ENCODE results near the gene PM20D1. TPM values are rescaled to one million over a fixed set of nuclear protein-coding genes. Genes with fewer than 3 reads are reported as not detected.
"Not testable (repeated sequence)": the region's sequence is repeated elsewhere in the genome, so short reads cannot be mapped to it uniquely, and the experiment has no call there.

The PM20D1 gene, protein sequence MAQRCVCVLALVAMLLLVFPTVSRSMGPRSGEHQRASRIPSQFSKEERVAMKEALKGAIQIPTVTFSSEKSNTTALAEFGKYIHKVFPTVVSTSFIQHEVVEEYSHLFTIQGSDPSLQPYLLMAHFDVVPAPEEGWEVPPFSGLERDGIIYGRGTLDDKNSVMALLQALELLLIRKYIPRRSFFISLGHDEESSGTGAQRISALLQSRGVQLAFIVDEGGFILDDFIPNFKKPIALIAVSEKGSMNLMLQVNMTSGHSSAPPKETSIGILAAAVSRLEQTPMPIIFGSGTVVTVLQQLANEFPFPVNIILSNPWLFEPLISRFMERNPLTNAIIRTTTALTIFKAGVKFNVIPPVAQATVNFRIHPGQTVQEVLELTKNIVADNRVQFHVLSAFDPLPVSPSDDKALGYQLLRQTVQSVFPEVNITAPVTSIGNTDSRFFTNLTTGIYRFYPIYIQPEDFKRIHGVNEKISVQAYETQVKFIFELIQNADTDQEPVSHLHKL
- total RNA-seq: under 1 TPM in 2 of 6 donors, not detected in 4; 0.34 to 0.47 TPM

DNA sequence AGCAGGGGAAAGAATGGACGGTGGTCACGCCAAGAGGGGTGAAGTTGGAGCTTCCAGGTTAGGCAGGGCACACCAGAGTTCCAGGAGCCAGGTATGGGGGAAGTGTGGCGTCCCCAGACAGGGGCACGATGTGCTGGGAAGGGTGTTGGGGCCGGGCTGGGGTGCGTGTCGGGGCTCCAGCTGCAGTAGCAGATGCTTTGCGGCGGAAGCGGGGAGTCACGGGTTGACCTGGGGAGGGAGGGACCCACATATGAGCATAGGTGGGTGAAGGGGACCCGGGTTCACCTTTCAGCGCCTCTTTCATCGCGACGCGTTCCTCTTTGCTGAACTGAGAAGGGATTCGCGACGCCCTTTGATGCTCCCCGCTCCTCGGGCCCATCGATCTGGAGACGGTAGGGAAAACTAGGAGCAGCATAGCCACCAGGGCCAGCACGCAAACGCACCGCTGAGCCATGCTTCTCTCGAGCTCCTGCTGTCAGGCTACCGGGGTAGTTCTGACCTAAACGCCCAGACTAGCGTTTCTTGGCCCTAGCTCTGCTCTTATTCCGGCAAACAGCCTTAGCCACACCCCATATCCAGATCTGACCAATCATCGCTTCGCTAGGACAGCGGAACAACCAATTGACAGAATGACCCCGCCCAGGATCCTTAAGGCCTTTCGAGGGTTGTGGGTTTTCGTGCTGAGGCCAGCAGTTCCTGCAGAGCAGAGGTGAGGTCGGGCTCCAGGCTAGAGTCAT, at the start of gene PM20D1:
Gene PM20D1, minus strand, starts transcription at position 514 of the 737 bp plus-strand sequence. Its CDS starts 60 bp downstream, at position 454.
- Histone ChIP-seq H3K36me3 (no peaks in the 10 kb centered on the region), H3K4me3 (peak within 1 kb of the TSS; percentile 0 to 50 (median 43)), H3K4me1 (peaks cover 0 to 11% (median 0%) of the 10 kb centered on the region in 4 donors), H3K9me3 (peaks cover 0 to 4% (median 0%) of the 10 kb centered on the region in 4 donors), H3K27ac (peak within 1 kb of the TSS in 2 of 4 donors; percentile 24 to 32), H3K27me3 (no peaks in the 10 kb centered on the region)
- TF ChIP-seq EP300 (IDR thresholded peaks at IDR 0.05) (no peak), POLR2AphosphoS5 (IDR thresholded peaks at IDR 0.05) (peak in 1 of 2 donors; percentile 88), POLR2A (IDR thresholded peaks at IDR 0.05) (peak in 1 of 4 donors; percentile 51)
- TF ChIP-seq, protein P1, sequence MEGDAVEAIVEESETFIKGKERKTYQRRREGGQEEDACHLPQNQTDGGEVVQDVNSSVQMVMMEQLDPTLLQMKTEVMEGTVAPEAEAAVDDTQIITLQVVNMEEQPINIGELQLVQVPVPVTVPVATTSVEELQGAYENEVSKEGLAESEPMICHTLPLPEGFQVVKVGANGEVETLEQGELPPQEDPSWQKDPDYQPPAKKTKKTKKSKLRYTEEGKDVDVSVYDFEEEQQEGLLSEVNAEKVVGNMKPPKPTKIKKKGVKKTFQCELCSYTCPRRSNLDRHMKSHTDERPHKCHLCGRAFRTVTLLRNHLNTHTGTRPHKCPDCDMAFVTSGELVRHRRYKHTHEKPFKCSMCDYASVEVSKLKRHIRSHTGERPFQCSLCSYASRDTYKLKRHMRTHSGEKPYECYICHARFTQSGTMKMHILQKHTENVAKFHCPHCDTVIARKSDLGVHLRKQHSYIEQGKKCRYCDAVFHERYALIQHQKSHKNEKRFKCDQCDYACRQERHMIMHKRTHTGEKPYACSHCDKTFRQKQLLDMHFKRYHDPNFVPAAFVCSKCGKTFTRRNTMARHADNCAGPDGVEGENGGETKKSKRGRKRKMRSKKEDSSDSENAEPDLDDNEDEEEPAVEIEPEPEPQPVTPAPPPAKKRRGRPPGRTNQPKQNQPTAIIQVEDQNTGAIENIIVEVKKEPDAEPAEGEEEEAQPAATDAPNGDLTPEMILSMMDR (IDR thresholded peaks at IDR 0.05): no peak
- 23 to 71% methylated on average over 31 to 39 of the region's 39 CpGs for WGBS, 2 donors
- DNase-seq (peak; percentile 62 to 92), ATAC-seq (ENCODE audit: low FRiP score in 2 of 2) (peak; percentile 92 to 99)

DNA sequence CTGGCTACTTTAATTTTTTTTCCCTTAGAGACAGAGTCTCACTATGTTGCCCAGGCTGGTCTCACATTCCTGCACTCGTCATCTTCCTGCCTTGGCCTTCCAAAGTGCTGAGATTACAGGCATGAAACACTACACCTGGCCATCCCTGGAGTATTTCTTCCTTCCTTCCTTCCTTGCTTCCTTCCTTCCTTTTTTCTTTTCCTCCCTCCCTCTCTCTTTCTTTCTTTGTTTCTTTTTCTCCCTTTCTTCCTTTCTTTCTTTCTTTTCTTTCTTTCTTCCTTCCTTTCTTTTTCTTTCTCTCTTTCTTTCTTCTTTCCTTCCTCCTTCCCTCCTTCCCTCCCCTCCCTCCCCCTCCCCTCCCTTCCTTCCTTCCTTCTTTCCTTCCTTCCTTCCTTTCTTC, 46.4 kb upstream of the PM20D1 start:
- no peaks in the 10 kb centered on the region for H3K36me3 ChIP-seq
- no peaks in the 10 kb centered on the region for H3K4me1 ChIP-seq
- H3K4me3 ChIP-seq: no peak overlapping the region
- peaks cover 0 to 7% (median 0%) of the 10 kb centered on the region in 4 donors for H3K9me3 ChIP-seq
- no peak overlapping the region for H3K27ac ChIP-seq
- TF ChIP-seq POLR2A (IDR thresholded peaks at IDR 0.05): no peak
- no peak for TF ChIP-seq EP300 (IDR thresholded peaks at IDR 0.05)
- no peaks in the 10 kb centered on the region for H3K27me3 ChIP-seq
- 80 to 86% methylated on average over 1 of the region's 1 CpG for WGBS, 2 donors
- ATAC-seq (ENCODE audit: low FRiP score in 2 of 2) (no peak), DNase-seq (no peak)

DNA sequence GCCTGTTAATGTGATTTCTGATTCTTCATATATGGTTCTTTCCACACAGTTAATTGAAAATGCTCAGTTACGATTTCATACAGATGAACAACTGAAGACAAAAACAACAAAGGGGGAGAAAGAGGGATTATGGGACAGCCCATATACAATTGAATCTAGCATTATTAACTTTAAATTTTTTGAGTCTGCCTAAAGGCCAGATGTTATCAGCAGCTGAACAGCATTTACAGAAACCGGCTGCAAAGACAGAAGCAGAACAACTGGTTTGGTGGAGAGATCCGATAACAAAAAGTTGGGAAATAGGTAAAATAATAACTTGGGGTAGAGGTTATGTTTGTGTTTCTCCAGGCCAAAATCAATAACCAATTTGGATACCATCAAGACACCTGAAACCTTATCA, 44.2 kb upstream of the PM20D1 start:
- not testable (repeated sequence) for H3K4me3 ChIP-seq; ATAC-seq (ENCODE audit: low FRiP score in 2 of 2); H3K9me3 ChIP-seq; H3K4me1 ChIP-seq; H3K27ac ChIP-seq; H3K27me3 ChIP-seq; H3K36me3 ChIP-seq; DNase-seq
- WGBS, 2 donors: 80 to 91% methylated on average over 3 of the region's 3 CpGs

DNA sequence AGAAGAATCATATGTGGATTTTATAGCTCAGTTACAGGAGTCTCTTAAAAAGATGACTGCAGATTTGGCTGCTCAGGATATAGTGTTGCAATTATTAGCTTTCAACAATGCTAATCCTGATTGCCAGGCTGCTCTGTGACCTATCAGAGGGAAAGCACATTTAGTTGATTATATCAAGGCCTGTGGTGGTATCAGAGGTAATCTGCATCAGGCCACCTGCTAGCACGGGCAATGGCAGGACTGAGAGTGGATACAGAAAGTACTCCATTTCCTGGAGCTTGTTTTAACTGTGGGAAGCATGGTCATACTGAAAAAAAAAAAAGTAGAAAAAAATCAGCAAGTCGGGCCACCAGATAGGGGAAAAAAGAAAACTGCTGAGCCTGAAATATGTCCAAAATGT, 42.2 kb upstream of the PM20D1 start:
- H3K27ac ChIP-seq; ATAC-seq (ENCODE audit: low FRiP score in 2 of 2); H3K27me3 ChIP-seq; DNase-seq; H3K4me1 ChIP-seq; H3K36me3 ChIP-seq; H3K4me3 ChIP-seq; H3K9me3 ChIP-seq: not testable (repeated sequence)
- WGBS, 2 donors: 32 to 53% methylated on average over 2 of the region's 2 CpGs

DNA sequence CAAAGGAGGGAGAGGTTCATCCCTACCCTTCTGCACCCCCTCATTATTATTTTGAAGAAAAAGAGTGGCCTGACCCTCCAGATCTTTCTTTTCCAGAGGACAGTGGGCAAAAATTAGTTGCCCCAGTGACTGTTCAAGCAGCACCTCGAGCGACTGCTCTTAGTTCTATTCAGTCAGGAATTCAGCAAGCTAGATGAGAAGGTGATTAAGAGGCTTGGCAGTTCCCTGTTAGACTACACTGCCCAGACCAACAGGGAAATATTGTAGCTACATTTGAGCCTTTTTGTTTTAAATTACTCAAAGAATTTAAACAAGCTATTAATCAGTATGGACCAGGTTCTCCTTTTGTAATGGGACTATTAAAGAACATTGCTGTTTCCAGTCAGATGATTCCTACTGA, 41.5 kb upstream of the PM20D1 start:
- not testable (repeated sequence) for H3K27ac ChIP-seq; H3K4me3 ChIP-seq; H3K9me3 ChIP-seq; ATAC-seq (ENCODE audit: low FRiP score in 2 of 2); H3K36me3 ChIP-seq; H3K4me1 ChIP-seq; DNase-seq; H3K27me3 ChIP-seq
- WGBS, 2 donors: 80 to 83% methylated on average over 2 of the region's 2 CpGs

DNA sequence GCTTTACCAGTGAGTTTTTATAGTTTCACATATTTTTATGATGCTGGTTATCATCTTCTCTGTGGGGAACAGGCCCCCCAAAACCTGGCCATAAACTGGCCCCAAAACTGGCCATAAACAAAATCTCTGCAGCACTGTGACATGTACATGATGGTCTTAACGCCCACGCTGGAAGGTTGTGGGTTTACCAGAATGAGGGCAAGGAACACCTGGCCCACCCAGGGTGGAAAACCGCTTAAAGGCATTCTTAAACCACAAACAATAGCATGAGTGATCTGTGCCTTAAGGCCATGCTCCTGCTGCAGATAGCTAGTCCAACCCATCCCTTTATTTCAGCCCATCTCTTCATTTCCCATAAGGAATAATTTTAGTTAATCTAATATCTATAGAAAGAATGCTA, 40.7 kb upstream of the PM20D1 start:
- DNase-seq; H3K9me3 ChIP-seq; H3K4me3 ChIP-seq; H3K27ac ChIP-seq; H3K4me1 ChIP-seq; H3K27me3 ChIP-seq; ATAC-seq (ENCODE audit: low FRiP score in 2 of 2); H3K36me3 ChIP-seq: not testable (repeated sequence)
- WGBS, 2 donors: 87 to 93% methylated on average over 3 of the region's 3 CpGs

DNA sequence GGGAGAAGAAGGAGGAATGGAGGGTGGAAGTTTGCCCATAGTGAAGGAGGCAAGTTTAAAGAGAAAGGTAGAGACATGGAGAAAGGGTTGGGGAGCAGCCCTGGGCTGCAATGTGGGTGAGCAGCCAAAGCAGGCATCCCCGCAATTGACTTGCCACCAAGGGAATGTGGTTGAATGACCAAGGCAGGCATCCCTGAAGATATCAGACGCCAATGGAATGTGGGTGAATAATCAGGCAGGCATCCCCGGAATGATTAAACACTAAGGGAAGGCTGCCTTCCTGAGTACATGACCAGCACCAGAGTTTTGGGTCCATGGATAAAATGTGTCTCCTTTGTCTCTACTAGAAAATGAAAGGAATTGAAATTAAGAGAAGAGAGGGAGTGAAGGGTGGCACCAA, 39.8 kb upstream of the PM20D1 start:
- not testable (repeated sequence) for ATAC-seq (ENCODE audit: low FRiP score in 2 of 2); H3K27me3 ChIP-seq; H3K9me3 ChIP-seq; DNase-seq; H3K36me3 ChIP-seq; H3K27ac ChIP-seq; H3K4me3 ChIP-seq; H3K4me1 ChIP-seq
- WGBS, 2 donors: 73 to 79% methylated on average over 3 of the region's 3 CpGs

DNA sequence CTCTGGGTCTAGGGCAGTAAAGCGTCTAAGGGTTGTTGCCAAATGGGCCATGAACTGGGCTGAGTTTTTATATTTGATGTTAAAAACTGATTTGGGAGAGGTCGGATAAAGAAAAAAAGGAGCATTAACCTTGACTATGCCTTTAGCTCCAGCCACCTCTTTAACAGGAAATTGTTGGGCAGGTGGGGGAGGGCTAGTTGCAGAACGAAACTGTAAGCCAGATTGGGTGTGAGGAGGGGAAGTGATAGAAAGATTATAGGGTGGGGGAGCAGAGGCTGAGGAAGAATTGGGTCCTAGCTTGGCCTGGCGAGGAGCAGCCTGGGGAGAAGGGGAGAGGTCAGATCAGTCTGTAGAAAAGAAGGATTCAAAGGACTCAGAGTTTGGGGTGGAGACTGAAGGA, 39.1 kb upstream of the PM20D1 start:
- not testable (repeated sequence) for H3K27me3 ChIP-seq; DNase-seq; H3K27ac ChIP-seq; H3K4me3 ChIP-seq; H3K4me1 ChIP-seq; ATAC-seq (ENCODE audit: low FRiP score in 2 of 2); H3K36me3 ChIP-seq; H3K9me3 ChIP-seq
- WGBS, 2 donors: 69% methylated on average over 4 of the region's 4 CpGs
